ENCODE data around the gene MAN1B1. TPM values are rescaled to one million over a fixed set of nuclear protein-coding genes. Genes with fewer than 3 reads are reported as not detected.

MAN1B1 gene
- total RNA-seq, 2 donors from 2014 or later, result 67.4 to 107 TPM

GRCh38 chr9:137136881-137137607 lies 50.3 kb downstream of the MAN1B1 start:
- DNase-seq (ENCODE audit: low spot score), result no peak
- Histone ChIP-seq H3K9me3 (no peaks in the 10 kb centered on the region), H3K27ac (no peak overlapping the region), H3K36me3 (no peaks in the 10 kb centered on the region), H3K27me3 (replicated peaks; ENCODE audit: insufficient read depth) (peaks cover 26% of the 10 kb centered on the region), H3K4me3 (no peak overlapping the region), H3K4me1 (replicated peaks) (no peaks in the 10 kb centered on the region)
- WGBS, result 72% methylated on average over 23 of the region's 23 CpGs
- intact Hi-C loops (cut with DNase I), result no loop called here
- TF ChIP-seq POLR2A (IDR thresholded peaks at IDR 0.05), result no peak
- no peak for TF ChIP-seq CTCF (IDR thresholded peaks at IDR 0.05)
- TF ChIP-seq POLR2AphosphoS5 (IDR thresholded peaks at IDR 0.05), result no peak

DNA sequence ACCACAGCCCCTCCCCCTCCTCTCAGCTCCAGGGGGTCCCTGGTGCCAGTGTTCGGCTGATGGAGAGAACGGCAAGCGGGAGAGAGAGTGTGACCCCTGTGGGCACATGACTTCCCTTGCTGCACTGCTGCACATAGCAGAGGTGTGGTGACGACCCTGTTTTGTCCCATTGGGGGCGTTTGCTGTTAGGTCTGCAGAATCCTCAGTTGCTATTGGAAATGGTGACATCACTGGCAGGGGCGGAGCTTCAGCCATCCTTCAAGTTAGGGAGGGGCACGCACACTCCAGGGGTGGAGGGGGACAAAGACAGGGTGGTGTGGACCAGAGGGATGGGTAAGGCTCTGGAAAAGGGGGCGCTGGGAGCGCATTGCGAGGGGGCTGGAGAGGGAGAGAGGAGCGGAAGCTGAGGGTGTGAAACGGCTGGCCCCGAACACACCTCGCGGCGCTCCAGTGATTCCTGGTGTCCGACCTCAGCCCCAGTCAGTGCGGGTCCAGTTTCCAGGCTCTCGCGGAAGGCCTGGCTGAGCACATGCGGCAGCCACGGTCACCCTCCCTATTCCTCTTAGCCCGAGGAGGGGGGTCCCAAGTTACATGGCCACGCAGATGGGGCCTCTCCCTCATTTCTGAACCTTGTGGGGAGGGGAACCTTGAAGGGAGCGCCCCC lies 51.4 kb downstream of the MAN1B1 start:
- 7% methylated on average over 25 of the region's 25 CpGs for WGBS
- Histone ChIP-seq H3K27ac (no peak overlapping the region), H3K27me3 (replicated peaks; ENCODE audit: insufficient read depth) (peaks cover 31% of the 10 kb centered on the region), H3K36me3 (no peaks in the 10 kb centered on the region), H3K4me1 (replicated peaks) (no peaks in the 10 kb centered on the region), H3K4me3 (no peak overlapping the region), H3K9me3 (no peaks in the 10 kb centered on the region)
- no peak for DNase-seq (ENCODE audit: low spot score)
- TF ChIP-seq POLR2AphosphoS5 (IDR thresholded peaks at IDR 0.05) (no peak), POLR2A (IDR thresholded peaks at IDR 0.05) (no peak), CTCF (IDR thresholded peaks at IDR 0.05) (no peak)
- intact Hi-C loops (cut with DNase I), result no loop called here

- Histone ChIP-seq H3K27ac (no peak within 1 kb of the TSS), H3K27me3 (replicated peaks; ENCODE audit: insufficient read depth) (peaks cover 35% of the 10 kb centered on the region), H3K4me1 (replicated peaks) (no peaks in the 10 kb centered on the region), H3K4me3 (no peak within 1 kb of the TSS), H3K9me3 (no peaks in the 10 kb centered on the region), H3K36me3 (no peaks in the 10 kb centered on the region)
- no peak for DNase-seq (ENCODE audit: low spot score)
- 7% methylated on average over 66 of the region's 104 CpGs for WGBS
- intact Hi-C loops (cut with DNase I), result no loop called here
- no peak for TF ChIP-seq POLR2AphosphoS5 (IDR thresholded peaks at IDR 0.05)
- TF ChIP-seq POLR2A (IDR thresholded peaks at IDR 0.05), result no peak
- no peak for TF ChIP-seq CTCF (IDR thresholded peaks at IDR 0.05)
Measured at GRCh38 chr9:137138722-137139467, 52.1 kb downstream of the MAN1B1 start, which contains the start of gene GRIN1. GRIN1 (plus strand) TSS chr9:137139154; CDS start chr9:137139487, 333 bp downstream.

- peaks cover 35% of the 10 kb centered on the region for H3K27me3 ChIP-seq (replicated peaks; ENCODE audit: insufficient read depth)
- no peaks in the 10 kb centered on the region for H3K4me1 ChIP-seq (replicated peaks)
- whole genome bisulfite sequencing, result 24% methylated on average over 33 of the region's 37 CpGs
- no peaks in the 10 kb centered on the region for H3K9me3 ChIP-seq
- H3K4me3 ChIP-seq, result no peak overlapping the region
- no peak for DNase-seq (ENCODE audit: low spot score)
- intact Hi-C loops (cut with DNase I), result no loop called here
- TF ChIP-seq CTCF (IDR thresholded peaks at IDR 0.05), result no peak
- TF ChIP-seq POLR2A (IDR thresholded peaks at IDR 0.05), result no peak
- H3K27ac ChIP-seq, result no peak overlapping the region
- no peaks in the 10 kb centered on the region for H3K36me3 ChIP-seq
Measured at GRCh38 chr9:137139468-137140150, 52.8 kb downstream of the MAN1B1 start.

Data from prostate gland (tissue), 2 donors.